Neural progenitor cell (in vitro differentiated cells): ENCODE data around the gene ADAM22.

ENCODE experiments used
- EZH2 ChIP-seq: fragments of 200-600 bp; sonication (generic); IDR thresholded peaks from 2 replicates; pipeline ENCODE4 v1.6.1; 2017; ENCODE audit warnings: antibody characterized with exemption, mild to moderate bottlenecking, moderate library complexity
- TF ChIP-seq, protein P1 (sequence below): fragments of 200-600 bp; sonication (generic); IDR thresholded peaks from 2 replicates; pipeline ENCODE4 v1.5.1; 2017; ENCODE audit warnings: antibody characterized with exemption, mild to moderate bottlenecking

DNA sequence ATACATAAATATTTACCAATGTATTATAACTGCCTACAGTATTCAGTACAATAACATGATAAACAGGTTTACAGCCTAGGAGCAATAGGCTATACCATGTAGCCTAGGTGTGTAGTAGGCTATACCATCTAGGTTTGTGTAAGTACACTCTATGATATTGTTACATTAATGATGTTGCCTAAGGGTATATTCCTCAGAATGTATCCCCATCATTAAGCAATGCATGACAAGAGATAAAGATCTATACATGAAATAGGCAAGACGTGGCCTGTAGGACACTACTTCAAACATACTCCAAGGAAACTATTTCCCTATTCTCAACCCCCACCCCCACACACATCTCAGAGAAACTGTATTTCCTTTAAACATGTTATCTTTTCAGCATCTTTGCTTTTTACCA, 15.3 kb upstream of the ADAM22 start:
- no peak for TF ChIP-seq EZH2
- TF ChIP-seq, protein P1, sequence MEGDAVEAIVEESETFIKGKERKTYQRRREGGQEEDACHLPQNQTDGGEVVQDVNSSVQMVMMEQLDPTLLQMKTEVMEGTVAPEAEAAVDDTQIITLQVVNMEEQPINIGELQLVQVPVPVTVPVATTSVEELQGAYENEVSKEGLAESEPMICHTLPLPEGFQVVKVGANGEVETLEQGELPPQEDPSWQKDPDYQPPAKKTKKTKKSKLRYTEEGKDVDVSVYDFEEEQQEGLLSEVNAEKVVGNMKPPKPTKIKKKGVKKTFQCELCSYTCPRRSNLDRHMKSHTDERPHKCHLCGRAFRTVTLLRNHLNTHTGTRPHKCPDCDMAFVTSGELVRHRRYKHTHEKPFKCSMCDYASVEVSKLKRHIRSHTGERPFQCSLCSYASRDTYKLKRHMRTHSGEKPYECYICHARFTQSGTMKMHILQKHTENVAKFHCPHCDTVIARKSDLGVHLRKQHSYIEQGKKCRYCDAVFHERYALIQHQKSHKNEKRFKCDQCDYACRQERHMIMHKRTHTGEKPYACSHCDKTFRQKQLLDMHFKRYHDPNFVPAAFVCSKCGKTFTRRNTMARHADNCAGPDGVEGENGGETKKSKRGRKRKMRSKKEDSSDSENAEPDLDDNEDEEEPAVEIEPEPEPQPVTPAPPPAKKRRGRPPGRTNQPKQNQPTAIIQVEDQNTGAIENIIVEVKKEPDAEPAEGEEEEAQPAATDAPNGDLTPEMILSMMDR: no peak
